ENCODE results near the gene DSTN. TPM values are rescaled to one million over a fixed set of nuclear protein-coding genes. Genes with fewer than 3 reads are reported as not detected.
A peak's percentile ranks its signal among the peaks of the same experiment; 100 is the strongest.

The DSTN gene
- total RNA-seq, 1 donor from 2014 or later = 233 TPM

GRCh38 chr20:17630151-17630805 is 60.4 kb downstream of the DSTN start:
- H3K27ac Mint-ChIP-seq (ENCODE audit: unreplicated experiment) = peak overlapping the region; percentile 46
- peaks cover 9% of the 10 kb centered on the region for H3K36me3 Mint-ChIP-seq (ENCODE audit: unreplicated experiment)
- DNase-seq = no peak
- H3K27me3 Mint-ChIP-seq (ENCODE audit: unreplicated experiment) = peaks cover 16% of the 10 kb centered on the region
- H3K9me3 Mint-ChIP-seq (ENCODE audit: unreplicated experiment) = peaks cover 19% of the 10 kb centered on the region
- peaks cover 51% of the 10 kb centered on the region for H3K4me1 Mint-ChIP-seq (ENCODE audit: low read depth, unreplicated experiment)
- TF ChIP-seq CTCF (IDR thresholded peaks at IDR 0.05; ENCODE audit: partially characterized antibody, unreplicated experiment) = no peak
- H3K4me3 Mint-ChIP-seq (ENCODE audit: unreplicated experiment) = no peak overlapping the region

- no peak for DNase-seq
- Mint-ChIP-seq H3K27ac (ENCODE audit: unreplicated experiment) (no peak overlapping the region), H3K4me3 (ENCODE audit: unreplicated experiment) (no peak overlapping the region), H3K4me1 (ENCODE audit: low read depth, unreplicated experiment) (peaks cover 51% of the 10 kb centered on the region), H3K36me3 (ENCODE audit: unreplicated experiment) (peaks cover 8% of the 10 kb centered on the region), H3K9me3 (ENCODE audit: unreplicated experiment) (peaks cover 24% of the 10 kb centered on the region), H3K27me3 (ENCODE audit: unreplicated experiment) (peaks cover 18% of the 10 kb centered on the region)
- no peak for TF ChIP-seq CTCF (IDR thresholded peaks at IDR 0.05; ENCODE audit: partially characterized antibody, unreplicated experiment)
Observed at GRCh38 chr20:17630806-17631195, 60.9 kb downstream of the DSTN start.

- H3K36me3 Mint-ChIP-seq (ENCODE audit: unreplicated experiment) = peaks cover 4% of the 10 kb centered on the region
- TF ChIP-seq CTCF (IDR thresholded peaks at IDR 0.05; ENCODE audit: partially characterized antibody, unreplicated experiment) = no peak
- H3K27ac Mint-ChIP-seq (ENCODE audit: unreplicated experiment) = no peak overlapping the region
- H3K27me3 Mint-ChIP-seq (ENCODE audit: unreplicated experiment) = peaks cover 23% of the 10 kb centered on the region
- no peak overlapping the region for H3K4me3 Mint-ChIP-seq (ENCODE audit: unreplicated experiment)
- no peak for DNase-seq
- peaks cover 30% of the 10 kb centered on the region for H3K9me3 Mint-ChIP-seq (ENCODE audit: unreplicated experiment)
- peaks cover 55% of the 10 kb centered on the region for H3K4me1 Mint-ChIP-seq (ENCODE audit: low read depth, unreplicated experiment)
Observed at GRCh38 chr20:17631576-17632319, 61.9 kb downstream of the DSTN start.

GRCh38 chr20:17633221-17633849 is 63.5 kb downstream of the DSTN start:
- H3K9me3 Mint-ChIP-seq (ENCODE audit: unreplicated experiment) = peaks cover 28% of the 10 kb centered on the region
- H3K27me3 Mint-ChIP-seq (ENCODE audit: unreplicated experiment) = peaks cover 23% of the 10 kb centered on the region
- H3K36me3 Mint-ChIP-seq (ENCODE audit: unreplicated experiment) = peaks cover 4% of the 10 kb centered on the region
- no peak for DNase-seq
- TF ChIP-seq CTCF (IDR thresholded peaks at IDR 0.05; ENCODE audit: partially characterized antibody, unreplicated experiment) = no peak
- peak overlapping the region; percentile 43 for H3K4me3 Mint-ChIP-seq (ENCODE audit: unreplicated experiment)
- peaks cover 55% of the 10 kb centered on the region for H3K4me1 Mint-ChIP-seq (ENCODE audit: low read depth, unreplicated experiment)
- H3K27ac Mint-ChIP-seq (ENCODE audit: unreplicated experiment) = no peak overlapping the region

Measured in glutamatergic neuron (in vitro differentiated cells).